H9 (cell line): Measurements from ENCODE around the gene SCYGR7. TPM values are rescaled to one million over a fixed set of nuclear protein-coding genes. Genes with fewer than 3 reads are reported as not detected.

Experiments
- DNase-seq: peaks from one replicate; pipeline ENCODE4 v3.0.0-alpha.2; 2017
- H2AFZ ChIP-seq: one replicate; pipeline ENCODE4 v1.6.1; 2013; ENCODE audit warnings: mild to moderate bottlenecking, low read length, control low read depth, moderate library complexity
- H2AK5ac ChIP-seq: 2 replicates; pipeline ENCODE4 v1.6.1; 2013; ENCODE audit warnings: low read length, control low read depth, mixed read lengths; ENCODE audit not compliant: insufficient read length
- H2BK120ac ChIP-seq: one replicate; pipeline ENCODE4 v1.6.1; 2013; ENCODE audit warnings: low read depth, mild to moderate bottlenecking, low read length, control low read depth, inconsistent platforms; ENCODE audit not compliant: poor library complexity, severe bottlenecking
- H2BK12ac ChIP-seq: 2 replicates; pipeline ENCODE4 v1.6.1; 2013; ENCODE audit warnings: low read length, control low read depth, mixed read lengths, low read depth; ENCODE audit not compliant: insufficient read length
- H2BK15ac ChIP-seq: 2 replicates; pipeline ENCODE4 v1.6.1; 2013; ENCODE audit warnings: low read depth, low read length, control low read depth
- H2BK20ac ChIP-seq: one replicate; pipeline ENCODE4 v1.6.1; 2013; ENCODE audit warnings: low read depth, mild to moderate bottlenecking, low read length, control low read depth, inconsistent platforms; ENCODE audit not compliant: poor library complexity, severe bottlenecking
- H2BK5ac ChIP-seq: 2 replicates; pipeline ENCODE4 v1.6.1; 2013; ENCODE audit warnings: low read length, control low read depth, mixed read lengths; ENCODE audit not compliant: insufficient read length
- H3K14ac ChIP-seq: 2 replicates; pipeline ENCODE4 v1.6.1; 2013; ENCODE audit warnings: low read length, control low read depth; ENCODE audit not compliant: insufficient read depth
- H3K18ac ChIP-seq: 2 replicates; pipeline ENCODE4 v1.6.1; 2013; ENCODE audit warnings: low read depth, mild to moderate bottlenecking, mixed read lengths, low read length, control low read depth; ENCODE audit not compliant: insufficient read length
- H3K23ac ChIP-seq: 2 replicates; pipeline ENCODE4 v1.6.1; 2013; ENCODE audit warnings: low read length, control low read depth, mixed read lengths, low read depth; ENCODE audit not compliant: insufficient read length
- H3K23me2 ChIP-seq: 2 replicates; pipeline ENCODE4 v1.6.1; 2013; ENCODE audit warnings: low read depth, mild to moderate bottlenecking, mixed read lengths, low read length, control low read depth; ENCODE audit not compliant: insufficient read length, poor library complexity, severe bottlenecking
- H3K27ac ChIP-seq: 2 replicates; pipeline ENCODE4 v1.5.1; 2013; ENCODE audit warnings: low read length, control low read depth, mixed read lengths, low read depth; ENCODE audit not compliant: insufficient read length
- H3K27me3 ChIP-seq: 2 replicates; pipeline ENCODE4 v1.6.1; 2013; ENCODE audit warnings: low read length, control low read depth, inconsistent platforms; ENCODE audit not compliant: insufficient read depth
- H3K4ac ChIP-seq: 2 replicates; pipeline ENCODE4 v1.6.1; 2013; ENCODE audit warnings: low read depth, mild to moderate bottlenecking, control low read depth, inconsistent platforms, low read length, moderate library complexity
- H3K4me1 ChIP-seq: 2 replicates; pipeline ENCODE4 v1.6.1; 2013; ENCODE audit warnings: low read length, control low read depth, inconsistent platforms; ENCODE audit not compliant: insufficient read depth
- H3K4me2 ChIP-seq: 2 replicates; pipeline ENCODE4 v1.6.1; 2013; ENCODE audit warnings: low read length, control low read depth, mixed read lengths; ENCODE audit not compliant: insufficient read length, insufficient read depth
- H3K56ac ChIP-seq: 2 replicates; pipeline ENCODE4 v1.6.1; 2013; ENCODE audit warnings: low read depth, mild to moderate bottlenecking, mixed read lengths, low read length, control low read depth; ENCODE audit not compliant: insufficient read length
- H3K79me1 ChIP-seq: 2 replicates; pipeline ENCODE4 v1.6.1; 2013; ENCODE audit warnings: low read depth, mild to moderate bottlenecking, moderate library complexity, low read length, control low read depth, inconsistent platforms; ENCODE audit not compliant: insufficient read depth, poor library complexity, severe bottlenecking
- H3K79me2 ChIP-seq: 2 replicates; pipeline ENCODE4 v1.6.1; 2013; ENCODE audit warnings: low read length, control low read depth, inconsistent platforms; ENCODE audit not compliant: insufficient read depth
- H3K9ac ChIP-seq: 2 replicates; pipeline ENCODE4 v1.6.1; 2013; ENCODE audit warnings: low read length, control low read depth, mixed read lengths; ENCODE audit not compliant: insufficient read length; ENCODE audit errors: extremely low read depth
- H3K9me3 ChIP-seq: one replicate; pipeline ENCODE4 v1.6.1; 2013; ENCODE audit warnings: low read depth, low read length, inconsistent platforms; ENCODE audit not compliant: control insufficient read depth
- H3T11ph ChIP-seq: one replicate; pipeline ENCODE4 v1.6.1; 2013; ENCODE audit warnings: mild to moderate bottlenecking, low read length, control low read depth, inconsistent platforms
- H4K20me1 ChIP-seq: one replicate; pipeline ENCODE4 v1.6.1; 2013; ENCODE audit not compliant: control insufficient read depth, insufficient read length, insufficient read depth
- H4K5ac ChIP-seq: 2 replicates; pipeline ENCODE4 v1.6.1; 2013; ENCODE audit warnings: low read depth, mild to moderate bottlenecking, mixed read lengths, low read length, control low read depth; ENCODE audit not compliant: insufficient read length
- H4K8ac ChIP-seq: replicated peaks from 2 replicates; pipeline ENCODE4 v1.6.1; 2013; ENCODE audit warnings: low read length, control low read depth, mixed read lengths, low read depth; ENCODE audit not compliant: insufficient read length
- H4K91ac ChIP-seq: 2 replicates; pipeline ENCODE4 v1.6.1; 2013; ENCODE audit warnings: low read depth, mild to moderate bottlenecking, moderate library complexity, mixed read lengths, low read length, control low read depth; ENCODE audit not compliant: insufficient read length
- H3K27ac Mint-ChIP-seq, 3 experiments: 2 replicates in 2 of 3; 3 replicates in 1 of 3; pipeline ENCODE4 v1.8.0; 2020 to 2021; ENCODE audit warnings: mixed read lengths in 3 of 3, mild to moderate bottlenecking in 1 of 3, moderate library complexity in 1 of 3
- H3K27me3 Mint-ChIP-seq: 2 replicates; pipeline ENCODE4 v1.8.0; 2021; ENCODE audit warnings: low read depth, mild to moderate bottlenecking, moderate library complexity, mixed read lengths
- H3K36me3 Mint-ChIP-seq, 3 experiments: 2 replicates in 2 of 3; 3 replicates in 1 of 3; pipeline ENCODE4 v1.8.0; 2020 to 2021; ENCODE audit warnings: low read depth in 3 of 3, mixed read lengths in 3 of 3; ENCODE audit not compliant: insufficient read depth in 1 of 3
- H3K4me1 Mint-ChIP-seq, 2 experiments: 2 replicates each; pipeline ENCODE4 v1.8.0; 2020; ENCODE audit warnings: mixed read lengths in 2 of 2
- H3K4me3 Mint-ChIP-seq, 2 experiments: 2 replicates in 1 of 2; 3 replicates in 1 of 2; pipeline ENCODE4 v1.8.0; 2020 to 2021; ENCODE audit warnings: mild to moderate bottlenecking in 2 of 2, mixed read lengths in 2 of 2, moderate library complexity in 1 of 2
- H3K9me3 Mint-ChIP-seq, 2 experiments: 2 replicates in 1 of 2; 3 replicates in 1 of 2; pipeline ENCODE4 v1.8.0; 2020; ENCODE audit warnings: mild to moderate bottlenecking in 2 of 2, mixed read lengths in 2 of 2, moderate library complexity in 1 of 2
- WGBS: extraction: QIAGEN DNeasy Blood & Tissue Kit; methylation state at CpG from one replicate; pipeline ENCODE4 v1.1.7; 2013; ENCODE audit warnings: missing lambda C conversion rate, low lambda C conversion rate, mixed read lengths; ENCODE audit not compliant: insufficient read length; ENCODE audit errors: extremely low coverage; 5-methylcytosine and 5-hydroxymethylcytosine counted together
- long read RNA-seq: library from polyadenylated mRNA; unstranded; transcript quantifications from one replicate; pipeline ENCODE4 v2.0.0, GENCODE V29; 2020
- total RNA-seq: library from RNA; stranded (reverse); gene quantifications from 2 replicates; pipeline ENCODE4 v1.2.1, GENCODE V29; 2021
- TF ChIP-seq, protein P1 (sequence below): fragments of 200-600 bp; sonication (generic); conservative IDR thresholded peaks from 3 replicates; pipeline ENCODE4 v1.8.0; 2021; ENCODE audit warnings: antibody characterized with exemption, mild to moderate bottlenecking

The SCYGR7 gene, protein sequence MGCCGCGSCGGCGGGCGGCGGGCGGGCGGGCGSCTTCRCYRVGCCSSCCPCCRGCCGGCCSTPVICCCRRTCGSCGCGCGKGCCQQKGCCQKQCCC
- not detected in 2 replicates for total RNA-seq
- long read RNA-seq, result 0 reads

DNA sequence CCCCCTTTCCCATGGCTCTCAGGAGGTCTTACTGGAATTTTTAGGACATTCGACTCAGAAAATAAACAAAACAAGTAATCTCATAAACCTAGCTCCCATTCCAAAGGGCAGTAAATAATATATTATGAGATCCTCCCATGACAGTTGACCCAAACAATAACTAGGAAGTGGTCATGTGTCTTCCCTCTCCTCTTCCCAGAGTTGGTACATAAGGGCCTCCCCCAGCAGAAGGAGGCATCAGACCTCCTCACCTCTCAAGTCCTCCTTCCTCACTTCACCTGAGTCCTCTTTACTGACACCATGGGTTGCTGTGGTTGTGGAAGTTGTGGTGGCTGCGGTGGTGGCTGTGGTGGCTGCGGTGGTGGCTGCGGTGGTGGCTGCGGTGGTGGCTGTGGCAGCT, at the start of gene SCYGR7:
SCYGR7 (plus strand) TSS at position 301 of the 400 bp plus-strand sequence; CDS start at position 301, 0 bp downstream.
- no peak within 1 kb of the TSS for H3K4me2 ChIP-seq
- no peak within 1 kb of the TSS for H3K18ac ChIP-seq
- H3K4ac ChIP-seq, result no peak within 1 kb of the TSS
- H2AK5ac ChIP-seq, result no peak within 1 kb of the TSS
- no peak within 1 kb of the TSS for H3K56ac ChIP-seq
- no peak within 1 kb of the TSS for H2BK20ac ChIP-seq
- no CpG with 5 or more reads among the region's 5 CpGs for WGBS
- no peak within 1 kb of the TSS for H2AFZ ChIP-seq
- H3K27ac ChIP-seq, result no peak within 1 kb of the TSS
- H2BK12ac ChIP-seq, result no peak within 1 kb of the TSS
- no peaks in the 10 kb centered on the region for H3K79me2 ChIP-seq
- no peak within 1 kb of the TSS for H4K91ac ChIP-seq
- Mint-ChIP-seq H3K36me3 (no peaks in the 10 kb centered on the region), H3K9me3 (peaks cover 0 to under 1% of the 10 kb centered on the region in 2 experiments; a peak in 2 of 5 replicates), H3K27me3 (no peaks in the 10 kb centered on the region; the same call in 1 of the 2 replicates), H3K27ac (0 out of 7 replicates have a peak within 1 kb of the TSS, but pooled peaks of 1 of the 3 experiments have one; percentile 41), H3K4me3 (no peak within 1 kb of the TSS), H3K4me1 (no peaks in the 10 kb centered on the region)
- H3K23me2 ChIP-seq, result no peaks in the 10 kb centered on the region
- H3K23ac ChIP-seq, result no peak within 1 kb of the TSS
- no peaks in the 10 kb centered on the region for H3K4me1 ChIP-seq
- no peak within 1 kb of the TSS for H2BK5ac ChIP-seq
- H4K8ac ChIP-seq, result no peak within 1 kb of the TSS
- H3K27me3 ChIP-seq, result no peaks in the 10 kb centered on the region
- no peak within 1 kb of the TSS for H3K9ac ChIP-seq
- H2BK15ac ChIP-seq, result no peak within 1 kb of the TSS
- no peak within 1 kb of the TSS for H3K14ac ChIP-seq
- TF ChIP-seq, protein P1, sequence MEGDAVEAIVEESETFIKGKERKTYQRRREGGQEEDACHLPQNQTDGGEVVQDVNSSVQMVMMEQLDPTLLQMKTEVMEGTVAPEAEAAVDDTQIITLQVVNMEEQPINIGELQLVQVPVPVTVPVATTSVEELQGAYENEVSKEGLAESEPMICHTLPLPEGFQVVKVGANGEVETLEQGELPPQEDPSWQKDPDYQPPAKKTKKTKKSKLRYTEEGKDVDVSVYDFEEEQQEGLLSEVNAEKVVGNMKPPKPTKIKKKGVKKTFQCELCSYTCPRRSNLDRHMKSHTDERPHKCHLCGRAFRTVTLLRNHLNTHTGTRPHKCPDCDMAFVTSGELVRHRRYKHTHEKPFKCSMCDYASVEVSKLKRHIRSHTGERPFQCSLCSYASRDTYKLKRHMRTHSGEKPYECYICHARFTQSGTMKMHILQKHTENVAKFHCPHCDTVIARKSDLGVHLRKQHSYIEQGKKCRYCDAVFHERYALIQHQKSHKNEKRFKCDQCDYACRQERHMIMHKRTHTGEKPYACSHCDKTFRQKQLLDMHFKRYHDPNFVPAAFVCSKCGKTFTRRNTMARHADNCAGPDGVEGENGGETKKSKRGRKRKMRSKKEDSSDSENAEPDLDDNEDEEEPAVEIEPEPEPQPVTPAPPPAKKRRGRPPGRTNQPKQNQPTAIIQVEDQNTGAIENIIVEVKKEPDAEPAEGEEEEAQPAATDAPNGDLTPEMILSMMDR, result no peak
- no peak within 1 kb of the TSS for H3T11ph ChIP-seq
- no peaks in the 10 kb centered on the region for H4K20me1 ChIP-seq
- no peaks in the 10 kb centered on the region for H3K9me3 ChIP-seq
- no peak within 1 kb of the TSS for H4K5ac ChIP-seq
- no peak within 1 kb of the TSS for H2BK120ac ChIP-seq
- no peaks in the 10 kb centered on the region for H3K79me1 ChIP-seq
- DNase-seq, result no peak
